Spleen (tissue), 7 donors: Measurements from ENCODE around the gene MYO19.

Source experiments
- POLR2A ChIP-seq, 3 donors: fragments of 450-650 bp; IDR thresholded peaks; one replicate each; pipeline ENCODE4 v1.5.1; 2017; ENCODE audit warnings: antibody characterized with exemption in 3 of 3, mild to moderate bottlenecking in 1 of 3
- TF ChIP-seq, protein P1 (sequence below), 11 experiments: fragments of 200-600 bp in 7 of 11; fragments of 450-650 bp in 4 of 11; sonication (generic) in 4 of 11; IDR thresholded peaks in 8 of 11; conservative IDR thresholded peaks in 3 of 11; 1 replicate in 7 of 11; 2 replicates in 4 of 11; pipeline versions ENCODE4 v1.4.0 to v1.8.0; 2016 to 2021; ENCODE audit warnings: antibody characterized with exemption in 11 of 11, inconsistent platforms in 4 of 11, mild to moderate bottlenecking in 1 of 11
- donor health status: DM: no; HTN: no; CAD: no; lungs with moderate emphysema.
- donor health status: DM: no; HTN: no; CAD: no.
- donor health status: DM: no; HTN: no; CAD: no.

DNA sequence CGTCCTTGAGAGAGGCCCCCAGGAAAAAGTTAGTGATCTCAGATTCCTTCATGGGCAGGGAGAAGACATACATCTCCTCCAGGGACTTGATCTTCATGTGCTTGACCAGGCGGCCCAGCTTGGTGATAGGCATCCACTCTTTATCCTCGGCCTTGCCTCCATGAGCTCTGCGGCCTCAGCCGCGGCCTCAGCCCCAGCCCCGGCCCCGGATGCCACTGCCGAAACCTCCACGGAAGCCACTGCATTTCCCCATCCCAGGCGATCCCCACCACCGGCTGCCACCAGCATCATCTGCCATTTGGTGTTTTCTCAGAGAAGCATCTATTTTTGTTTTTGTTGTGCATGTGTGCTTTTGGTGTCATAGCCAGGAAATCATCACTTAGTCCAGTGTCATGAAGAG is 40.4 kb upstream of the MYO19 start:
- no peak for TF ChIP-seq POLR2A (IDR thresholded peaks at IDR 0.05)
- TF ChIP-seq, protein P1, sequence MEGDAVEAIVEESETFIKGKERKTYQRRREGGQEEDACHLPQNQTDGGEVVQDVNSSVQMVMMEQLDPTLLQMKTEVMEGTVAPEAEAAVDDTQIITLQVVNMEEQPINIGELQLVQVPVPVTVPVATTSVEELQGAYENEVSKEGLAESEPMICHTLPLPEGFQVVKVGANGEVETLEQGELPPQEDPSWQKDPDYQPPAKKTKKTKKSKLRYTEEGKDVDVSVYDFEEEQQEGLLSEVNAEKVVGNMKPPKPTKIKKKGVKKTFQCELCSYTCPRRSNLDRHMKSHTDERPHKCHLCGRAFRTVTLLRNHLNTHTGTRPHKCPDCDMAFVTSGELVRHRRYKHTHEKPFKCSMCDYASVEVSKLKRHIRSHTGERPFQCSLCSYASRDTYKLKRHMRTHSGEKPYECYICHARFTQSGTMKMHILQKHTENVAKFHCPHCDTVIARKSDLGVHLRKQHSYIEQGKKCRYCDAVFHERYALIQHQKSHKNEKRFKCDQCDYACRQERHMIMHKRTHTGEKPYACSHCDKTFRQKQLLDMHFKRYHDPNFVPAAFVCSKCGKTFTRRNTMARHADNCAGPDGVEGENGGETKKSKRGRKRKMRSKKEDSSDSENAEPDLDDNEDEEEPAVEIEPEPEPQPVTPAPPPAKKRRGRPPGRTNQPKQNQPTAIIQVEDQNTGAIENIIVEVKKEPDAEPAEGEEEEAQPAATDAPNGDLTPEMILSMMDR (IDR thresholded peaks at IDR 0.05 in 8 of 11, conservative IDR thresholded peaks at IDR 0.05 in 3 of 11) = no peak
